Measurements from ENCODE around the gene SLC8B1. TPM values are rescaled to one million over a fixed set of nuclear protein-coding genes. Genes with fewer than 3 reads are reported as not detected.

Gene SLC8B1
- total and polyA plus RNA-seq, 2 donors (not counting 1 experiment from before 2014, with no cell fraction given): 16.7 to 16.8 TPM

DNA sequence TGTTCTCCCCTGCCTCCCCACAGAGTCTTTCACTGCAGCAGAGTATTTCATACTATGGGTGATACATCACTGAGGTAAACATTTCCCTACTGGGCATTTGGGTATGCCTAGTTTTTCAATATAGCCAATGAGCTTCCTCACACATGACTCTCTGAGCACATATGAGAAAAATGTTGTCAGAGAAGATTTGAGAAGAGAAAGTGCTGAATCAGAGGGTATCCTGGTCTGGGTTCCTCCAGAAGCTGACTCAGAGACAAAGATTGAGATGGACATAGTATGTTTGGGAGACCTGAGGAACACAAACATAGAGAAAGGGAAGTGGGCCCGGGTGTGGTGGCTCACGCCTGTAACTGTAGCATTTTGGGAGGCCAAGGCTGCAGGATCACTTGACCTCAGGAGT lies 12.6 kb downstream of the SLC8B1 start:
- no peaks in the 10 kb centered on the region for H3K27me3 ChIP-seq (ENCODE audit: control insufficient read depth, insufficient read depth, low read length)
- H3K4me2 ChIP-seq (ENCODE audit: extremely low read depth, insufficient read depth, low read length): no peak overlapping the region
- no peaks in the 10 kb centered on the region for H3K79me2 ChIP-seq (ENCODE audit: control insufficient read depth, insufficient read depth, low read length)
- H3K4me1 ChIP-seq (ENCODE audit: control insufficient read depth, extremely low read depth, insufficient read depth, low read length): peaks cover 8% of the 10 kb centered on the region
- H2AFZ ChIP-seq (ENCODE audit: low read length): no peak overlapping the region
- DNase-seq (ENCODE audit: low read depth in 2 of 2): peak; percentile 50 to 76
- peaks cover 3% of the 10 kb centered on the region for H3K36me3 ChIP-seq (ENCODE audit: control insufficient read depth, insufficient read depth, low read length)
- no peak overlapping the region for H3K4me3 ChIP-seq (replicated peaks in 1 of 4; ENCODE audit: control extremely low read depth in 1 of 4, insufficient read depth in 1 of 4, low read depth in 3 of 4, low read length in 4 of 4)
- peak overlapping the region; percentile 45 for H3K27ac ChIP-seq (ENCODE audit: insufficient read depth, low read length)
- no peaks in the 10 kb centered on the region for H4K20me1 ChIP-seq (ENCODE audit: control insufficient read depth, extremely low read depth, insufficient read depth, low read length)
- no peak for TF ChIP-seq EZH2 (IDR thresholded peaks at IDR 0.05; ENCODE audit: low read length, missing control alignments)
- TF ChIP-seq, protein P1, sequence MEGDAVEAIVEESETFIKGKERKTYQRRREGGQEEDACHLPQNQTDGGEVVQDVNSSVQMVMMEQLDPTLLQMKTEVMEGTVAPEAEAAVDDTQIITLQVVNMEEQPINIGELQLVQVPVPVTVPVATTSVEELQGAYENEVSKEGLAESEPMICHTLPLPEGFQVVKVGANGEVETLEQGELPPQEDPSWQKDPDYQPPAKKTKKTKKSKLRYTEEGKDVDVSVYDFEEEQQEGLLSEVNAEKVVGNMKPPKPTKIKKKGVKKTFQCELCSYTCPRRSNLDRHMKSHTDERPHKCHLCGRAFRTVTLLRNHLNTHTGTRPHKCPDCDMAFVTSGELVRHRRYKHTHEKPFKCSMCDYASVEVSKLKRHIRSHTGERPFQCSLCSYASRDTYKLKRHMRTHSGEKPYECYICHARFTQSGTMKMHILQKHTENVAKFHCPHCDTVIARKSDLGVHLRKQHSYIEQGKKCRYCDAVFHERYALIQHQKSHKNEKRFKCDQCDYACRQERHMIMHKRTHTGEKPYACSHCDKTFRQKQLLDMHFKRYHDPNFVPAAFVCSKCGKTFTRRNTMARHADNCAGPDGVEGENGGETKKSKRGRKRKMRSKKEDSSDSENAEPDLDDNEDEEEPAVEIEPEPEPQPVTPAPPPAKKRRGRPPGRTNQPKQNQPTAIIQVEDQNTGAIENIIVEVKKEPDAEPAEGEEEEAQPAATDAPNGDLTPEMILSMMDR (conservative IDR thresholded peaks at IDR 0.05 in 1 of 2, IDR thresholded peaks at IDR 0.05 in 1 of 2; ENCODE audit: low read depth in 1 of 2, low read length in 2 of 2): no peak
- H3K9ac ChIP-seq (ENCODE audit: insufficient read depth, low read length): no peak overlapping the region
- H3K9me3 ChIP-seq (ENCODE audit: control insufficient read depth, insufficient read depth, low read depth, low read length): no peaks in the 10 kb centered on the region

DNA sequence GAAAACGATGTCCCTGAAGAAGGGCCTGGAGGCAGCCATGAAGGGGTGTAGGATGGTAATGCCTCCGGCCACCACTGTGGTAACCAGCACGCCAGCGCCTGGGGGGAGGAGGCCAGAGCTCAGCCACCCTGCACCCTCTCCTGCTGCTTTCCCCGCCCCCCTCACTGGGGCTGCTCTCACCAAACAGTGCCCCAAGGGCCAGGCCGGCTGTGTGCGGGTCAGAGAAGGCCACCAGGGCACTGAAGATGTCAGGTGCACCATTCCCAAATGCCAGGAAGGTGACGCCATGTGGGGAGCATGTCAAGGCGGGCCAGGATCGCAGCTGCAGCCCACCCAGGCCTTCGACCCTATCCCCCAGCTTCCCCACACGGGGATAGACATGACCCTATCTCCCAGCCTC lies 14.5 kb downstream of the SLC8B1 start:
- no peak overlapping the region for H3K4me3 ChIP-seq (replicated peaks in 1 of 4; ENCODE audit: control extremely low read depth in 1 of 4, insufficient read depth in 1 of 4, low read depth in 3 of 4, low read length in 4 of 4)
- H3K36me3 ChIP-seq (ENCODE audit: control insufficient read depth, insufficient read depth, low read length): peaks cover 3% of the 10 kb centered on the region
- H3K79me2 ChIP-seq (ENCODE audit: control insufficient read depth, insufficient read depth, low read length): no peaks in the 10 kb centered on the region
- no peak overlapping the region for H3K9ac ChIP-seq (ENCODE audit: insufficient read depth, low read length)
- no peak overlapping the region for H3K4me2 ChIP-seq (ENCODE audit: extremely low read depth, insufficient read depth, low read length)
- no peaks in the 10 kb centered on the region for H3K4me1 ChIP-seq (ENCODE audit: control insufficient read depth, extremely low read depth, insufficient read depth, low read length)
- TF ChIP-seq, protein P1 (conservative IDR thresholded peaks at IDR 0.05 in 1 of 2, IDR thresholded peaks at IDR 0.05 in 1 of 2; ENCODE audit: low read depth in 1 of 2, low read length in 2 of 2): no peak
- TF ChIP-seq EZH2 (IDR thresholded peaks at IDR 0.05; ENCODE audit: low read length, missing control alignments): no peak
- DNase-seq (ENCODE audit: low read depth in 2 of 2): no peak
- no peaks in the 10 kb centered on the region for H3K9me3 ChIP-seq (ENCODE audit: control insufficient read depth, insufficient read depth, low read depth, low read length)
- no peak overlapping the region for H3K27ac ChIP-seq (ENCODE audit: insufficient read depth, low read length)
- no peak overlapping the region for H2AFZ ChIP-seq (ENCODE audit: low read length)
- no peaks in the 10 kb centered on the region for H3K27me3 ChIP-seq (ENCODE audit: control insufficient read depth, insufficient read depth, low read length)
- no peaks in the 10 kb centered on the region for H4K20me1 ChIP-seq (ENCODE audit: control insufficient read depth, extremely low read depth, insufficient read depth, low read length)

DNA sequence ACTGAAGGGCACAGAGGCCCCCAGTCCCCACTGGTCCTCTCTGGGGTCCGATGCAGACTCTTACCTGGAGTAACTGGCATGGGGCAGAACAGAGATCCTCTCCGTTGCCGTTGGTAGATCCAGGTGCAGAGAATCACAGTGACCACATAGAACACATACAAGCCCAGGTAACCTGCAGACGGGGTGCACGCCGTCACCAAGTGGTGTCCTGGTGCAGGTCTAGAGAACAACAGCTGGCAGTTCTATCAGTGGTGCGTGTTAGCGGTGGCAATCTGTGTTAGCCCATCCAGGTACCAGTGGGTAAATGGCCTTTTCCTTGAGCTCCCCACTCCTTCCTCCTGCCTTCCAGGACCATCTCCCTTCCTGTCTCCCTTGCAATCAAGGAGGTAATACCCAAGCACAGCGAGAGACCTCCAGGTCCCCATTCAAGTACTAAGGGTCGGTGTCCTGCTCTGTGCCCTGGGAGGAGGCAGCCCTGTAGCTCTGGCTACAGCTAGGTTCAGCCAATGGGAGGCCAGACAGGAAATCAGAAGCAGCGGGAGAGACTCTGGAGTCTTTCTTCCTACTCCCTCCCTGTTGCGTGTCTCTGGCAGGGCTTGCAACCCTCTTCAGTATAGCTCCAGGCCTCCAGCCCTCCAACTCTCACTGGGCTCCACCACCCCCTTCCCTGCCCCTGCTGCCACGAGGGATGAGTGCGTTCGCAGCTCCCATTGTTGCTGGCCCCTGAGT lies 15.8 kb downstream of the SLC8B1 start:
- no peak for TF ChIP-seq EZH2 (IDR thresholded peaks at IDR 0.05; ENCODE audit: low read length, missing control alignments)
- TF ChIP-seq, protein P1 (conservative IDR thresholded peaks at IDR 0.05 in 1 of 2, IDR thresholded peaks at IDR 0.05 in 1 of 2; ENCODE audit: low read depth in 1 of 2, low read length in 2 of 2): no peak
- peaks cover 3% of the 10 kb centered on the region for H3K36me3 ChIP-seq (ENCODE audit: control insufficient read depth, insufficient read depth, low read length)
- no peak overlapping the region for H3K9ac ChIP-seq (ENCODE audit: insufficient read depth, low read length)
- H2AFZ ChIP-seq (ENCODE audit: low read length): no peak overlapping the region
- H3K4me2 ChIP-seq (ENCODE audit: extremely low read depth, insufficient read depth, low read length): no peak overlapping the region
- H4K20me1 ChIP-seq (ENCODE audit: control insufficient read depth, extremely low read depth, insufficient read depth, low read length): no peaks in the 10 kb centered on the region
- no peaks in the 10 kb centered on the region for H3K79me2 ChIP-seq (ENCODE audit: control insufficient read depth, insufficient read depth, low read length)
- H3K27ac ChIP-seq (ENCODE audit: insufficient read depth, low read length): no peak overlapping the region
- no peaks in the 10 kb centered on the region for H3K4me1 ChIP-seq (ENCODE audit: control insufficient read depth, extremely low read depth, insufficient read depth, low read length)
- no peak for DNase-seq (ENCODE audit: low read depth in 2 of 2)
- H3K9me3 ChIP-seq (ENCODE audit: control insufficient read depth, insufficient read depth, low read depth, low read length): no peaks in the 10 kb centered on the region
- no peaks in the 10 kb centered on the region for H3K27me3 ChIP-seq (ENCODE audit: control insufficient read depth, insufficient read depth, low read length)
- no peak overlapping the region for H3K4me3 ChIP-seq (replicated peaks in 1 of 4; ENCODE audit: control extremely low read depth in 1 of 4, insufficient read depth in 1 of 4, low read depth in 3 of 4, low read length in 4 of 4)

Measured in fibroblast of lung (primary cell).